ENCODE measurements around the gene TCF12.
A peak's percentile ranks its signal among the peaks of the same experiment; 100 is the strongest.
"Not testable (repeated sequence)": the region's sequence is repeated elsewhere in the genome, so short reads cannot be mapped to it uniquely, and the experiment has no call there.

TCF12 gene

DNA sequence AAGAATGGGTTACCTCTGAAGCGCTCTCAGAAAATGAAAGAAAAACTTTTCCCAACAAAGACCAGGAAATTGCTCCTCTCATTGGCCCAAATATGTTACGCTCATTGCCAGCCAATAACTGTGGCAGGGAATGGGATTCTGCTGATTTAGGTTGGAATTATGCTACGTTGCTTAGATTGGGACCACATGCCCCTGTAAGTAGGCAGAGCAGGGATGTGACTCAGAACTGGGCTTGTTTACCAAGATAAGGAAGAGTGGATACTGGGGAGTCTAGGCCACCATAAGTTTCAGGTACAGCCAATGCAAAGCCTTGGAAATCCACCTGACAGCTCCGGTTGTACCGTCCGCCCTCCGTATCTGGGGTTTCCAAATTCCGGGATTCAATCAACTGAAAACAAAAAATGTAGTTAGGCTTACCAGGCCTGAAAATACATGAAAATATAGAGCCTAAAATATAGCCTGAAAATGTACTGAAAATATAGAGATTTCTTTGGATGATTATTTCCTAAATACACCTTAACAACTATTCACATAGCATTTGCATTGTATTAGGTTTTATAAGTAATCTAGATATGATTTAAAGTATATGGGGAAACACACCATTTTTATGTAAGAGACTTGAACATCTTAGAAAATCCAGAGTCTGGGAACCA, 1.5 kb upstream of the TCF12 start:
- DNase-seq (ENCODE audit: low read depth) = no peak

DNA sequence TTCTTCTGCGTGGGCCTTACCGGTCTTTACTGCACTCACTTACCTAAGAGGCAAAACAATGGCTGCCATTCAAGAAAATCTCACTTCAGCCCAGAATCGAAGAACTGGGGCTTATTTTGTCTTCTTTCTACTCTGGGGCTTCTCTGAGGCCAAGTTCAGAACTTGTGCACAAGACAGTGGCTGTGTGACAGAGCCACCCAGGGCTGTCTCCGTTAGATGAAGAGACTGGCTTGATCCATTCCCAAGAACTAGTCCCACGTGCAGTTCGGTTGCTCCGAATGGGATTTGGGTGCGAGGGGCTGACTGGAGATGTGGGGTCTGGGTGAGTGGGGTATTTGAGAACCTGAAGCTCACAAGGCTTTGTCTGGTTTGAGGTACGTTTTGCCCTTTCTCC, 795 bp upstream of the TCF12 start:
- no peak for DNase-seq (ENCODE audit: low read depth)

DNA sequence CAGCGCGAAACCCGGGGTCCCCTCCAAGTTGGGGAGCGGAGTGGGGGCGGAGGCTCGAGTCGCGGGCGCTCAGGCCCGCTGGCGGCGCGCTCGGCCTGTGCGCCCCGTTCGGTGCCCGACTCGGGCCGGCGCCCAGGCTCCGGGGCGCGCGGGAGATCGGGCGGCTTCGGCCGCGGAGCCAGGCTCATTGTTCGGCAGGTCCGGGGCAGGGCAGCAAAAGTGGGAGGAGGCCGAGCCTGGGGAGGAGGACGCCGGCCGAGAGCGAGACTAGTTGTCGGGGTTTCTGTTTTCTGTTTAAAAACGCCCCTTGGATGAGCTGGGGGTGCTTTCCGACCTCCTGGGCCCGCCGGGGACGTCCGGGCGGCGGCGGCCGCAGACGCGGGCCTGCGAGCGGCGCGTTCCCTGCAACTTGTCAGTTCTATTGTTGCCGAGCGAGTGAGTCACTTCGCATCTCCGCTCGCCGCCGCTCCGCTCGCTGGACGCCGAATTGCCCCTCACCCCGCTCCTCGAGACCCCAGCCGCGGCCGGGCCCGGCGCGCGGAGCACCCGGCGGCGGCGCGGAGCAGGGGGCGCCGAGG, 676 bp downstream of the TCF12 start:
- peak; percentile 27 for DNase-seq (ENCODE audit: low read depth)

DNA sequence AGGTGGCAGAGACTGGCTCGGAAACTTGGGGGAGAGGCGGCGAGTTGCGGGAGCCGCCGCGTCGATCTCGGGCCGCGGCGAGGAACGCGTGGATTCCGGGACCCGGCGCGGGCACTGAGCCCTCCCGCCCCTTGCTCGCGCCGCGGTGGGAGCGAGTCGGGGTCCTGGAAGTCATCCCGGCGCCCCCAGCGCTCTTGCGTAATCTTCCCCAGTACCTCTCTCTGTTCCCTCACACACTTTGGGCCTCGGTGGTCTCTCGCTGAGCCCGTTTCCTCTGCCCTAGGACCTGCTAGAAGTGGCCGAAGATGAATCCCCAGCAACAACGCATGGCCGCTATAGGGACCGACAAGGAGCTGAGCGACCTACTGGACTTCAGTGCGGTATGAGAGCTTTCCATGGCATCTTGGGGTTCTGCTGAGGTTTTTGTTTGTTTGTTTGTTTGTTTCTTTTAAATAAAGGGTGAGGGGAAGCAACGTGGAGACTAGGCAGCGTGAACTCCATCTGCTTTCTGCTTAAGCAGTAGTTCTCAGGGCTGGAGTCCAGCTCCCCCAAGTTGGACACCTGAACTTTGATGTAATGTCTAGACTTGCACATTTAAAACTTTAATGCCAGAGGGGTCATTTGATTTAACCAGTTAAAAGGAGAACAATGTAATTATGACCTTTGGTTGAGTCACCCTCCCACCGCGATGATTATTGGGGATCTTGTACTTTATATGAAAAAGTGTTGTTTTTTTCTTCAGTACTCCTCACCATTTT, 1.3 kb downstream of the TCF12 start:
- DNase-seq (ENCODE audit: low read depth) = no peak

DNA sequence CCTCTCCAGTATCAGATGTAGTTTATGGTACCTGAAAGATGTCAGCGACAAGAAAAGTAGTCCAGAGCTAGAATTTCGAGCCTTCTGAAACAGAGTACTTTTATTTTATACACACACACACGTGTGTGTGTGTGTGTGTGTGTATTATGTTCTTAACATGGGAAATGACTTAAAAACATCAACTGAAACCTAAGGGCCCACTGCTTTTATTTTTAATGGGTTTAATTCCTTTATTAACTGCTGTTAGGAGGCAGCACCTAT, 1.9 kb downstream of the TCF12 start:
- DNase-seq (ENCODE audit: low read depth) = no peak

DNA sequence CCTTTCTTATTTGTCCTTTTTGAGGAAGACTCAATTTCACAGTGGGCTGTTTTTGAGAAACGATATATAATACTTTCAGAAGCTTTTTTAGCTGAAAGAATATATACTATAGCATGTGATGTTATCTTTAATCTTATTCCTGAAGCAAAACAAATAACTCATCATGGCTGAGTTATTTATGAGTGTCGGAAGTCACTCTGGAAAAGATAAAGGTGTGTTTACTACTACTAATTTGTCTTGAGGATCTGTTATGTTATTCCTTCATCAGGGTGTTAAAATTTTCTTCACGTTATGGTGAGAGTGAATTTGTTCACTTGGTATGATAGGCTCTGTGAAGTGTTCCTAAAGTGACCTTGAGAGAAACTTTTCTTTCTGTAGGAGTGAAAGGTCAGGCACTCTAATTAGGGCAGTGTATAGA, 4.7 kb downstream of the TCF12 start:
- DNase-seq (ENCODE audit: low read depth) = no peak

DNA sequence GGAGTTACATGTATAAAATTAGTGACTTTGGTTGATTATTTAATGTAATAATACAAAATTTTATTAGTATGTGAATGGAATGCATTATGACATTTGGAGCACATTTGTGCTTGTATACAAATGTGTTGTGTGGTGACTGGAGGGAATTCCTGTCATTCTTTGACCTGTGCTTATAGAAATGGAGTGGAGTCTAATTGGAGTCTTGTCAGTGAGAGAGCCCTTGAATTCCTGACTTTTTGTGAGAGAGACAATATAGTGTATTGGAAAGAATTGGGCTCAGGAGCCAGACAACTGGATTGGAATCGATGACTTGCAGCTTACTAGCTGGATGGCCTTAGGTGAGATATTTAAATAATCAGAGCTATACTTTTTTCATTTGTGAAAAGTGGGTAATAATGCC, 9.4 kb downstream of the TCF12 start:
- DNase-seq (ENCODE audit: low read depth) = no peak

DNA sequence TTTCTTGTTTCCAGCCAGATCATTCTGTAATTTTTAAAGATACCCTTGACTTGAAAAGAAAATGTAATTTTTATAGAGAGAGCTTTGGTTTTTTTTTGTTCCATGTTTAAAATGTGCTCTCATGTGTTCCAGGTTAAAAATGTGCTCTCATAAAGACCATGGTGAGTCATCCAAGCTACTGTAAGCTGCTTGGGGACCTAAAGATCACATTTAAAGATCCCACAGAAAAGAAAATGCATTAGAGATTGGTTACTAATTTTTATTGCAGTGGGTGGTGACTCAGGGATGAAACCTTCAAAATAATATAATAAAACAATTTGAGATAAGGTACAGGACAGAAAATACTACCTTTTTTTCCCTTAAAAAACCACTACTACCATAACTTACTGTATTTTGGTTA, 11.0 kb downstream of the TCF12 start:
- DNase-seq (ENCODE audit: low read depth) = no peak

DNA sequence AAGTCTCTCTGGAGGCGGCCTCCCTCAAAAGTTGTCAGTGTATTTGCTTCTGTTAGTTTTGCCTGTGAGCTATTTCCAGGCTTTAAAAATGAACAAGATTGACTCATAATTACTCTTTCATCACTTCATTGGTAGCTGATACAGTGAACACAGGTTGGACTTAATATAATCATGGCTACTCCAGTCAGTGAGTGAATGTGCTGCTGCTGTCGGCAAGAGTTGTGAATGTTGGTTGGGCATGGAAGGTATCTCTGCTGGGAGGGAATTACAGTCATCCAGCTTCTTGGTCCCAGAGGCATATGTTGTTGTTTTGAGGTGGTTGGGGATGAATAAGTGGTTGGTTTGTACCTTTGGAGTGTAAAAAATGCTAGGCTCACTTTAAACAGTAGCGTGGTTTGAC, 11.5 kb downstream of the TCF12 start:
- no peak for DNase-seq (ENCODE audit: low read depth)

DNA sequence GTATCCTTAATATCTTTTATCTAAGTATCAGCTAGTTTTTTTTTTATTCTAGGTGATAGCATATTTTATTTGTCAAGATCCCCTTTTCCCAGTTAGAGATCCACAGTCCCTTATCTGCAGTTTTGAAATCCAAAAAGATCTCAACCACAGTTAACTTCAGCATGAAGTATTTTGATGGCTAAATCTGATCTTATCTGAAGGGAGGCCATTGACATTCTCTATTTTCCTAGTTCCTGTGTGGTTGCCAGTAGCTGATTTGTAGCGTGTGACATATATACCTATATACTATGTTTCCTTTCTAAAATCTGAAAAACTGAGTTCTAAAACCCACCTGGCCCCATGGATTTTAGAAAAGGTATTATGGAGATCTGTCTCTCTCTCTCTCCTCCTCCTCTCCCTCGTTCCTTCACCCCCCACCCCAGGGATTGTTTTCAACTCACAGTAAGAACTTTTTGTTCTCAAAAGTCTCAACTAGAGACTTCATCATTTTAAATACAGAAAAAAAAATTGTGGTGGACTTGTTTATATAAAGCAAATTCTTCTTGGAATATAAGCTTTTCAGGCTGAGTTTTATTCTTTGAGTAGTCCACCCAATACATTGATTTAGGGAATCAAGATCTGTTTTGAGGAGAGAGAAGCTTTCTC, 12.3 kb downstream of the TCF12 start:
- no peak for DNase-seq (ENCODE audit: low read depth)

DNA sequence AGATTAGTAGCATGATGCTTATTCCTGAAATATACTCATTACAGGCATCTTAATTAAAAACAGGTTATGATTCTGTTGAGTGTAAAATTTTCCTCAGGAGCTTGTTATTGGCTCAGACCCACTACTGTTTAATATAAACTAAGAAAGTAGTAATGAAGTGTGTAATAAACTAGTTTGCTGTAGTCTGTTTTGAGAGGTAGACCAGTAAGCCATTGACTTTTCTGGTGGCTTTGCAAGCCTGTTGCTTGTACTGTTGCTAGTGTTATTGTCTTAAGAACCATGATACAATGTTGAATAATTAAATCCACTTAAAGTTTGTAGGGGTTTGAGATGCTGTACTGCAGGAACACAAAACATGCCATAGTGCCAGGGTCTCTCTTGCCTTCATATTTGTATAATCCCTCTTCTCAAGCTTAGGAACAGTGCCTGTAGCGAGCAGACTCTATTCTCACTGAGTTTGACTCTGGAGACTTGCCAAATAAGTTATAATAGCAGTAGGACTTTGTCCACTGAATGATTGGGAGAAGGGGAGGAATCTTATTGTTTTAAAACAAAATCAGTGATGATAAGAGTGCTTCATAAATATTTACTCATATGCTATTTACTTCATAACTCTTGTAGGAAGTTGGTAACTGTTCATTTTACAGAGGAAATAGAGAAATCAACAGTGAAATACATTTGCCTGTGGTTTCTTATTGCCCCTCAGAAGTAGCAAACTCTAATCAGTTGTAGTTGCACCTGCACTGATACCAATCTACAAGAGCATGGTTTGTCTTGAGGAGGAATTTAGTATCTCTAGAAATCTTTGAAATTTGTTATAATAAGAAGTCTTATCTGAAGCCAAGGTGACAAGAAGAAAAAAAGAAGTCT, 13.4 kb downstream of the TCF12 start:
- no peak for DNase-seq (ENCODE audit: low read depth)

DNA sequence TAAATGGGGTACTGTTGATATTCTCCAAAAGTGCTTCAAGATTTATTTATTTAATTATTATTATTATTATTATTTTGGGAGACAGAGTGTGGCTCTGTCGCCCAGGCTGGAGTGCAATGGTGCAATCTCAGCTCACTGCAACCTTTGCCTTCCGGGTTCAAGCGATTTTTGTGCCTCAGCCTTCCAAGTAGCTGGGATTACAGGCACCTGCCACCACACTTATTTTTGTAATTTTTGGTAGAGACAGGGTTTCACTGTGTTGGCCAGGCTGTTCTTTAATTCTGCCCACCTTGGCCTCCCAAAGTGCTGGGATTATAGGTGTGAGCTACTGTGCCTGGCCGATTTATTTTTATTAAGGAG, 14.0 kb downstream of the TCF12 start:
- not testable (repeated sequence) for DNase-seq (ENCODE audit: low read depth)

DNA sequence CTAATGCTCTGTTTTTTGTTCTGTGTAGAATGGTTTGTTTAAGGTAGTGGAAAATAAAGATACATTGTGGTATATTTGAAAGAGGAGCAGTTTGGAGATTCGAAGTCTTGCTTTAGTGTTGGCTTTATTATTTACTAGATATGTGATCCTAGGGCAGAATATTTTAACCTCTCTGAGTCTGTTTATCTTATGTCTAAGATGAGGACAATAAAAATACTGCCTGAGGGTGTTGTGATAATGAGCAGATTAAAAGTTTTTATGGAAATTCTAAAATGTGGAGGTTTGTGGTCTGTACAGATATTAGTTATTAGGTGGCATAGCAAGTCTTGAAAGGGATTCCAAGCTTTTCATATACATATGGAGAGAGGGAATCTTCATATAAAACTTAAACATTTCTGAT, 15.0 kb downstream of the TCF12 start:
- no peak for DNase-seq (ENCODE audit: low read depth)

DNA sequence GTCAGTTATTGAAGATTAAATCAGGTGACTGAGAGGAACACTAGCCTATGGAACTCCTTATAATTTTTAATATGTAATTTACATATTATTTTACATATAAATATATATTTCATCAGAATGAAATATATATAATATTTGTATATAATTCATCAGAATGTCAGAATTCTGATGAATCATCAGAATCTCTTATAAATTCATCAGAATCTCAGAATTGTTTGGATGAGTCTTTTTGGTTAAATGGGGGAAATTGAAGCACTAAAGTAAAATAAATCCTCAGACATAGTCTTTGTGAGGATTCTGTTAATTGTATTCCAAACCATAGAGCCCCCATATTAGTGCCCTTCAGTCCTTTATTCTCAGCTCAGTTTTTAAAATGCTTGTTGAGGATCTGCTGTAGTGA, 15.4 kb downstream of the TCF12 start:
- DNase-seq (ENCODE audit: low read depth) = no peak

DNA sequence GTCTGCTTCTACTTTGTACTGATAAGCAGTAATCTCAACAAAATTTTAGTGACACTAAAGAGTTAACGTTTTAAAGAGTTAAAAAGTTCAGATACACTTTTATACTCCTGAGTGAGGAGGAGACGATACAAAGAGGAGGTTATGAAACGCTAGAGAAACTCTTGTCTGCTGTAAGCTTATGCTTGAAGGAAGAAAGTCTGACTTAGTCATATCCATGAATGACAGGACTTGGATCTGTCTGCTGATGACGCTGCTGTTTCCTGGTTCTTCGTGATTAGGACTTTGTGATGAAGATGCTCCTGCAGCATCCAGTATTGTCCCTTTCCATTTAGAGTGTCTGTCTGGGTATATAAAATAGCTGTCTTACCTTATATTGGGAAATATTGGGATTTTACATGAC, 15.8 kb downstream of the TCF12 start:
- no peak for DNase-seq (ENCODE audit: low read depth)

DNA sequence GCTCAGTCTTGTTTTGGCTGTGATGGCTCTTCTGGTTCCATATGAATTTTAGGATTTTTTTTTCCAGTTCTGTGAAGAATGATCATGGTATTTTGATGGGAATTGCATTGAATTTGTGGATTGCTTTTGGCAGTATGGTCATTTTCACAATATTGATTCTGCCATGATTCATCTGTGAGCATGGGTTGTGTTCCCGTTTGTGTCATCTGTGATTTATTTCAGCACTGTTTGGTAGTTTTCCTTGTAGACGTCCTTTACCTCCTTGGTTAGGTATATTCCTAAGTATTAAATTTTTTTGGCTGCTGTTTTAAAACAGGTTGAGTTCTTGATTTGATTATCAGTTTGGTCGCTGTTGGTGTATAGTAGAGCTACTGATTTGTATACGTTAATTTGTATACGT, 18.5 kb downstream of the TCF12 start:
- no peak for DNase-seq (ENCODE audit: low read depth)

DNA sequence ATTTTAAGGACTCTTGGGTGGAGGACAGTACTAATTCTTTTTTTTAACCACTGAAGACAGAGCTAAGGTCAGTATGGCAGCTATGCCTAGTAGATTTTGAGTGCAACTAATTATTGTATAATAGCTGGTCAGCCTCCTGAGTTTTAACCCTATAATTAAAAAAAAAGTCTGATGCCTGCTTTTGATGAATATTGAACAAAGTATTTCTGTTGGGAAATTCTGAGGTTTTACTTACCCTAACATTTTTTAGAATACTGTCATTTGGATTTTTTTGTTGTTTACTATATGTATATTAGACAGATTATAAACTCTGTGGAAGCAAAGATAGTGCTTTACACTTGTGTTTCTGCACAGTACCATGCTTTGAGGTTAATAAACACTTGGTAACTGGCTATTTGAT, 20.8 kb downstream of the TCF12 start:
- DNase-seq (ENCODE audit: low read depth) = no peak

DNA sequence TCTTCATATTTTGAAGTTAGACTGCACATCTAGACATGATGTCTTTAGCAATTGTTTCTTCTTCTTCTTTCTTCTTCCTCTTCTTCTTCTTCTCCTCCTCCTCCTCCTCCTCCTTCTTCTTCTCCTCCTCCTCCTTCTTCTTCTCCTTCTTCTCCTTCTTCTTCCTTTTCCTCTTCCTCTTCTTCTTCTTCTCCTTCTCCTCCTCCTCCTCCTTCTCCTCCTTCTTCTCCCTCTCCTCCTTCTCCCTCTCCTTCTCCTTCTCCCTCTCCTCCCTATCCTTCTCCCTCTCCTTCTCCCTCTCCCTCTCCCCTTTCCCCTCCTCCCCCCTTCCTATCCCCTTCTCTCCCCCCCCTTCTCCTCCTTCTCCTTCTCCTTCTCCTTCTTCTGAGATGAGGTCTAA, 21.9 kb downstream of the TCF12 start:
- DNase-seq (ENCODE audit: low read depth) = no peak

DNA sequence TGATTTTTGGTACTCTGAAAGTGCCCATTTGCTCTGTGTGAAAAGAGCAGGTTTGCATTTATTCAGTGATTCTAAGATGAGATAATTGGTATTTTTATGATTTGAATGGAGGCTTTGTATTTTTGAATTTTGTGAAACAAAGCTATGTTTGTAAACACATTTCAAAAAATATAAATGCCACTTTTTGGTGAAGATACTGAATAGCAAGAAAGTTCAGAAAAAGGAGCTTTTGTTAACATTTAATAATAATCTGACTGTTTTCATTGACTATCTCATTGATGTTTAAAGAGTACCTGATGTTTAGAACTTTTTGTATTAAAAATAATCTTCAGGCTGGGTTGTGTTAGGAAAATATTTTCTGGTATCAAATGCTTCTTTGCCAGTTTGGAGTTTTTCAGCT, 23.7 kb downstream of the TCF12 start:
- DNase-seq (ENCODE audit: low read depth) = no peak

DNA sequence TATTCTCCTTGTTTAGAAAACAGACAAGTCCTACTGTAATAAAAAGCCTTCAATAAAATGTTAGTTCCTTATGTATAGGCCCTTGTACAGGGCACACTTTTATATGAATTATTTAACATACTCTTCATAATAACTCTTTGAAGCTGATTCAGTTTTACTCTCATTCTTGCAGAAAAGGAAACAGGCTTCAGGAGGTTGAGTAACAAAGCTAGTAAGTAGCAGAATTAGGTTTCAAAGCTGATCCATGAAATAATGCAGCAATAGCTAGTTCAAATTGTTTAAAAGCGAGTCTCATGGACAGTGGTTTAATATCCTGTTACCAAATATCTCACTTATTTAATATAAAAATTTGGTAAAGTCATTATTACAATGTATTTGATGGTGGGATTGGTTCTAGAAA, 25.0 kb downstream of the TCF12 start:
- DNase-seq (ENCODE audit: low read depth) = no peak

DNA sequence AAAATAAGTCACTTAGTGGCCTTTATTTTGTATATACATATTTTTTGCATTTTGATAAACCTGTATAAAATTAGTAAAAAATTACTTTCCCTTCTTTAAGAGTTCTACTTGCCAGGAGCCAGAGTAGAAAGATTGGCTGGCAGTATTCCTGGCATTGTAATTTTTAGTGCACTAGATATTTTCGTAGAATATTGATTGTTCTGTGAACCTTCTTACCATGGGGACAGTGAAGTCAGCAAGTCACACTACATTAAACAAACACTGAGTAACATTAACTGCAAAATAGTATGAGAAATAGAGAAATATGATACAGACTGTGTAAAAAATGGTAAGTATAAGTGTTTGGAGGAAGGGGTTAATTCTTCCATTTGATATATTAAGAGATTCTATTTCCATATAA, 26.0 kb downstream of the TCF12 start:
- DNase-seq (ENCODE audit: low read depth) = no peak

DNA sequence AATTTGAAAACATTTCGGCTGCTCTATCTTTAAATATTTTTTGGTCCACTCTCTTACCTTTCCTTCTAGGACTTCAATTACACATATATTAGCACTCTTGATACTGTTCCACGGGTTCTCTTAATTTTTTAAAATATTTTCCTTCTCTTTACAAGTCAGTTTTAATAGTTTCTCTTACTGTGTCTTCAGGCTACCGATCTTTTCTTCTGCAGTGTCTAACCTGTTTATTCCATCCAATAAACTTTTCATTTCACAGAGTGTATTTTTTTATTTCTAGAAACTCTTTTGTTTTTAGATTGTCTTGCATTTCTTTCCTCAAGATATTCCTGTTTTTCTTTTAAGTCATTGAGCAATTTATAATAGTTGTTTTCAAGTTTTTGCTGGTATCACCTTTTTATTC, 27.7 kb downstream of the TCF12 start:
- no peak for DNase-seq (ENCODE audit: low read depth)
